Tibial nerve (tissue), 4 donors: ENCODE results near the gene IQSEC3. TPM values are rescaled to one million over a fixed set of nuclear protein-coding genes. Genes with fewer than 3 reads are reported as not detected.
"Not testable (repeated sequence)": the region's sequence is repeated elsewhere in the genome, so short reads cannot be mapped to it uniquely, and the experiment has no call there.

ENCODE experiments used
- DNase-seq, 2 donors: peaks; one replicate each; pipeline ENCODE4 v3.0.0-alpha.2; 2019; ENCODE audit warnings: low spot score in 2 of 2
- H3K27ac ChIP-seq, 4 donors: fragments of 200-600 bp; sonication (generic) in 3 of 4; one replicate each; pipeline ENCODE4 v1.5.1; 2017 to 2019; ENCODE audit warnings: mild to moderate bottlenecking in 1 of 4
- H3K27me3 ChIP-seq, 2 donors: fragments of 200-600 bp; sonication (generic) in 1 of 2; one replicate each; pipeline versions ENCODE4 v1.5.1 to v1.6.0; 2017 to 2019
- H3K36me3 ChIP-seq, 3 donors: fragments of 200-600 bp; sonication (generic); one replicate each; pipeline ENCODE4 v1.5.1; 2018 to 2019
- H3K4me1 ChIP-seq, 4 donors: fragments of 200-600 bp; sonication (generic) in 3 of 4; one replicate each; pipeline ENCODE4 v1.5.1; 2017 to 2019
- H3K4me3 ChIP-seq, 4 donors: fragments of 200-600 bp; sonication (generic) in 3 of 4; one replicate each; pipeline ENCODE4 v1.5.1; 2017 to 2019; ENCODE audit warnings: mild to moderate bottlenecking in 1 of 4, moderate library complexity in 1 of 4
- H3K9me3 ChIP-seq, 4 donors: fragments of 200-600 bp; sonication (generic) in 3 of 4; one replicate each; pipeline ENCODE4 v1.5.1; 2017 to 2019
- EP300 ChIP-seq, 2 donors: sonication (generic); formaldehyde crosslinking; IDR thresholded peaks; one replicate each; pipeline ENCODE4 v1.6.1; 2017; ENCODE audit warnings: antibody characterized with exemption in 2 of 2, mild to moderate bottlenecking in 1 of 2
- POLR2A ChIP-seq, 2 donors: fragments of 450-650 bp; IDR thresholded peaks; one replicate each; pipeline ENCODE4 v1.6.1; 2017; ENCODE audit warnings: antibody characterized with exemption in 2 of 2, mild to moderate bottlenecking in 2 of 2, moderate library complexity in 2 of 2
- WGBS, 2 donors: methylation state at CpG; one replicate each; pipeline ENCODE4 v1.1.5; 2018; 5-methylcytosine and 5-hydroxymethylcytosine counted together
- total RNA-seq, 4 donors: library from RNA; depleted of rRNA; stranded (reverse); fragments of >200 nt; gene quantifications; one replicate each; pipeline ENCODE4 v1.1.0, GENCODE V29; 2016
- TF ChIP-seq, protein P1 (sequence below), 5 experiments: fragments of 200-600 bp in 3 of 5; fragments of 450-650 bp in 2 of 5; sonication (generic) in 3 of 5; IDR thresholded peaks; one replicate each; pipeline ENCODE4 v1.5.1; 2016 to 2019; ENCODE audit warnings: antibody characterized with exemption in 5 of 5, mild to moderate bottlenecking in 3 of 5, moderate library complexity in 2 of 5

IQSEC3 gene
- total RNA-seq, 4 donors from 2014 or later = 0.84 to 6.5 (median 1.6) TPM

DNA sequence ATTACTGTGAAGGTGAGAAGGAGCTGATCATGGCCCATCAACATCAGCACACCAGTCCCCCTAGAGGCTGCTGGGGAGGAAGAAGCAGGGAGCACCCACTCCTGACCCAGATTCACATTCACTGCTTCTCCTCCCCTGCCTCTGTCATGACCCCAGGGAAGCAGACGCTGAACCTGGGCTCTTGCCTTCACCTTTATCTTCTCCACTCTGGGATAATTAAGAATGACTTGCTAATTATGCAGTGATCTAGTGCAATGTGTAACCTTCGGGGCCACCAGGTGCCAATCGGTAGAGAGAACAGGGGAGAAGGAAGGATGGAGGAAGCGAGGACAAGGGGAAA lies 44.4 kb upstream of the IQSEC3 start:
- no peak overlapping the region for H3K4me3 ChIP-seq
- no peaks in the 10 kb centered on the region for H3K27me3 ChIP-seq
- DNase-seq = no peak
- peaks cover 0 to 13% (median 7%) of the 10 kb centered on the region in 4 donors for H3K4me1 ChIP-seq
- peaks cover 0 to 22% (median 0%) of the 10 kb centered on the region in 3 donors for H3K36me3 ChIP-seq
- 71 to 77% methylated on average over 4 of the region's 4 CpGs for WGBS, 2 donors
- H3K9me3 ChIP-seq = no peaks in the 10 kb centered on the region
- TF ChIP-seq, protein P1, sequence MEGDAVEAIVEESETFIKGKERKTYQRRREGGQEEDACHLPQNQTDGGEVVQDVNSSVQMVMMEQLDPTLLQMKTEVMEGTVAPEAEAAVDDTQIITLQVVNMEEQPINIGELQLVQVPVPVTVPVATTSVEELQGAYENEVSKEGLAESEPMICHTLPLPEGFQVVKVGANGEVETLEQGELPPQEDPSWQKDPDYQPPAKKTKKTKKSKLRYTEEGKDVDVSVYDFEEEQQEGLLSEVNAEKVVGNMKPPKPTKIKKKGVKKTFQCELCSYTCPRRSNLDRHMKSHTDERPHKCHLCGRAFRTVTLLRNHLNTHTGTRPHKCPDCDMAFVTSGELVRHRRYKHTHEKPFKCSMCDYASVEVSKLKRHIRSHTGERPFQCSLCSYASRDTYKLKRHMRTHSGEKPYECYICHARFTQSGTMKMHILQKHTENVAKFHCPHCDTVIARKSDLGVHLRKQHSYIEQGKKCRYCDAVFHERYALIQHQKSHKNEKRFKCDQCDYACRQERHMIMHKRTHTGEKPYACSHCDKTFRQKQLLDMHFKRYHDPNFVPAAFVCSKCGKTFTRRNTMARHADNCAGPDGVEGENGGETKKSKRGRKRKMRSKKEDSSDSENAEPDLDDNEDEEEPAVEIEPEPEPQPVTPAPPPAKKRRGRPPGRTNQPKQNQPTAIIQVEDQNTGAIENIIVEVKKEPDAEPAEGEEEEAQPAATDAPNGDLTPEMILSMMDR (IDR thresholded peaks at IDR 0.05) = no peak
- TF ChIP-seq POLR2A (IDR thresholded peaks at IDR 0.05) = no peak
- no peak for TF ChIP-seq EP300 (IDR thresholded peaks at IDR 0.05)
- H3K27ac ChIP-seq = peak overlapping the region in 1 of 4 donors; percentile 14

DNA sequence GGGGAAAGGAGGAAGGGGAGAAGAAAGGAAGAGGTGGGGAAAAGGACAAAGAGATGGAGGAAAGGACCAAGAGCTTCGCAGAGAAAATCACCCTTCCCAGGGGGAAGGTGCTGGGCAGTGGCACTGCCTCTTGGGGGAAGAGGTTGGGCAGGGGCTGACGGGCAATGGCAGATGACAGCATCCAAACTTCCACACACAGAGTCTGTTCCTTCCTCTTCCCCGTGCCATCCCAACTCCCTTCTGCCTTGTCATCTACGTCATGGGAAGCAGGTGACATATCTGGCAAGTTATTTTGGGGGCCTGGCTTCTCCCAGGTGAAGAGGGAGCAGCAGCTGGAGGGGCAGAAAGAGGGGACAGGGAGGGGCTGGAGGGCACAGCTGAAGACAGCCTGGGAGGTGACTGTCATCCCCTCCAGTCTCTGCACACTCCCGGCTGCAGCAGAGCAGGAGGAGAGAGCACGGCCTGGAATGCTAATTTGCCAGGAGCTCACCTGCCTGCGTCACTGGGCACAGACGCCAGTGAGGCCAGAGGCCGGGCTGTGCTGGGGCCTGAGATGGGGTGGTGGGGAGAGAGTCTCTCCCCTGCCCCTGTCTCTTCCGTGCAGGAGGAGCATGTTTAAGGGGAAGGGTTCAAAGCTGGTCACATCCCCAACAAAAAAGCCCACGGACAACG lies 43.9 kb upstream of the IQSEC3 start:
- Histone ChIP-seq H3K36me3 (peaks cover 0 to 18% (median 0%) of the 10 kb centered on the region in 3 donors), H3K9me3 (no peaks in the 10 kb centered on the region)
- TF ChIP-seq EP300 (IDR thresholded peaks at IDR 0.05) = no peak
- TF ChIP-seq, protein P1 (IDR thresholded peaks at IDR 0.05) = no peak
- no peak for TF ChIP-seq POLR2A (IDR thresholded peaks at IDR 0.05)

DNA sequence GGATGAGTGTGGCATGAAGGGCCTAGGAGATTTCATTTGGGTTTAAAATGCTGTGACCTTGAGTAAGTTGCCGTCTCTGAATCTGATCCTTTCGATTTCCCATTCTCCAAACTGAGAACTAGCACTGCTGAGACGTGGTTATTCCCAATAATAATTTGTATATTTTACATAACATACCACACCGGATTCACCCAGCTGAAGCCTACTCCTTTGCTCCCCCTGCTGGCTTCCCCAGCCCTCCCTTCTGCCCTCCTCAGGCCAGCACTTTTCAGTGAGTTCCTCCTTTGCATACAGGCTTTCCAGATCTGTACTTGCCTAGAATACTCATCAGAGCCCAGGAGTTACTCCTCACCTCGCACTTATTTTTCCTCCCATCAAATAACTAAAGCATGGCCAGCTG lies 38.7 kb upstream of the IQSEC3 start:
- H3K4me3 ChIP-seq, DNase-seq, H3K27ac ChIP-seq, H3K27me3 ChIP-seq, H3K36me3 ChIP-seq, H3K9me3 ChIP-seq, H3K4me1 ChIP-seq: not testable (repeated sequence)
- WGBS, 2 donors = no CpG with 5 or more reads among the region's 5 CpGs

More for the DNA sequence above, 43.9 kb upstream of the IQSEC3 start:
- Histone ChIP-seq H3K27me3 (no peaks in the 10 kb centered on the region), H3K4me1 (peaks cover 0 to 13% (median 7%) of the 10 kb centered on the region in 4 donors), H3K4me3 (no peak overlapping the region), H3K27ac (peak overlapping the region in 1 of 4 donors; percentile 14)
- DNase-seq = no peak
- 78 to 81% methylated on average over 12 of the region's 12 CpGs for WGBS, 2 donors

DNA sequence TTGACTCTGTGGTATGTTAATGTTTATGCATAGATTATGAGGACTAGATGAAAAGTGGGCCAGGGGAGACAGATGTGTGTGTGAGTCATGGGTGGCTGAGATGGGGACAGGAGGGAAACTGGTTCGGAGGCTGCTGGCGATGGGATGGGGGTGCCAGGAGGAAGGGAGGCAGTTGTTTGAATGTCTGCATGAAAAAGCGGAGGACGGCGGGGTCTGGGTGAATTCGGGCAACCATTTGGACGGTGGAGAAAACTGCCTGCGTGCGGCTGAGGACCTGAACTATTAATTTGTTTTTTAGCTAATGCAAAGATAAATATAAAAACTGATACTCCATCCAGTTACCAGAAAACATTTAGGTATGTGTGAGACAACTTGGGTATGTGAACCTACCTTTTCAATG lies 27.8 kb upstream of the IQSEC3 start:
- H3K9me3 ChIP-seq, H3K4me1 ChIP-seq, H3K27ac ChIP-seq, H3K36me3 ChIP-seq, H3K4me3 ChIP-seq, H3K27me3 ChIP-seq, DNase-seq: not testable (repeated sequence)
- 80% methylated on average over 1 of the region's 9 CpGs; no CpG with 5 or more reads in 1 of the 2 donors for WGBS, 2 donors

DNA sequence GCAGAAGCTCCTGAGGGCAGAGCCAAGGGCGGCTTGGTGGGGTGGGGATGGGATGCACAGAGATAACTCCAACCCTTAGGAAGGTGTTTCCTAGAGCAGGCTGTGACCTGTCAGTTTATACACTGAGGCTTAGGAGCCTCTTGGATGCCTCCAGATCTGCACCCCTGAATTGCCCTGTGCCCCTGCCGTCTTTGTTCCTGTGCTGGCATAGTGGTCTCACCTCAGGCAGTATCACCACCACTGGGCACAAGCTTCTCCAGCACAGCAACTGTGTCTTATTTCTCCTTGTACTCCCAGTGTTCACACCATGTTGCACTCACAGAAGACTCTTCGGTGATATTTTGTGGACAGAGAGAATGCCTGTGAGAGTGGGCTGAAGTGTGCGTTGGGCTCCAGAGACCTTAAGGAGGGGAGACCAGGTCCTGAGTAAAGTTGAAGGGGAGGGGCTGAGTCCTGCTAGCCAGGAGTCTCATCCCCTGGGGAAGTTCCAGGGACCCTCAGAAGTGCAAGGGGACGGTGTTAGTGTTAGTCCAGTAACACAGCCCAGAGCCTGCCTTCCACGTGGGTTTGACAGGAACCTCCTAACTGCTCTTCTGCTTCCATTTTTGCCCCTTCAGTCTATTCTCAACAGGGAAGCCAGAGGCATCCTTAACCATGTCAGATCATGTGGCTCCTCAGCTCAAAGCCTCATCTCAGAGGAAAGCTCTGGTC lies 26.9 kb upstream of the IQSEC3 start:
- H3K4me1 ChIP-seq = not testable (repeated sequence)

DNA sequence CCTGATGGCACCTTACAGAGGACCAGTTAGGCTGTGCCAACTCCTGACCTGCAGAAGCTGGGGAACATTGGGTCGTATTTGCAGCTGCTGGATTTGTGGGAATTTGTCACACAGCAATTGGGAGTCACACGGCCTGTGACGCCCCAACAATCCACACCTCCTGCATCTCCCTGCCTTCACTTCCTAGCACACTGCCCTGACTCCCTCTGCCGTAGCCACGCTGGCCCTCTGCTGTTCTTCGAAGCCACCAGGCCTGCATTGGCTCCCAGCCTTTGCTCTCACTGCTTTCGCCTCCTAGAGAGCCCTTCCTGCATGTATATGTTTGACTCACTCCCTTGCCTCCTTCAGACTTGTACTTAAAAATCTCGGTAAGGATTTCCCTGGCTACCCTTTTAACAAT lies 22.2 kb upstream of the IQSEC3 start:
- 83 to 84% methylated on average over 5 to 7 of the region's 8 CpGs for WGBS, 2 donors
- not testable (repeated sequence) for H3K27me3 ChIP-seq, H3K9me3 ChIP-seq, DNase-seq, H3K4me3 ChIP-seq, H3K36me3 ChIP-seq, H3K27ac ChIP-seq, H3K4me1 ChIP-seq

More for the DNA sequence above, 26.9 kb upstream of the IQSEC3 start:
- not testable (repeated sequence) for H3K9me3 ChIP-seq, H3K27me3 ChIP-seq, H3K4me3 ChIP-seq, DNase-seq, H3K36me3 ChIP-seq, H3K27ac ChIP-seq
- WGBS, 2 donors = 85 to 86% methylated on average over 2 to 5 of the region's 6 CpGs

DNA sequence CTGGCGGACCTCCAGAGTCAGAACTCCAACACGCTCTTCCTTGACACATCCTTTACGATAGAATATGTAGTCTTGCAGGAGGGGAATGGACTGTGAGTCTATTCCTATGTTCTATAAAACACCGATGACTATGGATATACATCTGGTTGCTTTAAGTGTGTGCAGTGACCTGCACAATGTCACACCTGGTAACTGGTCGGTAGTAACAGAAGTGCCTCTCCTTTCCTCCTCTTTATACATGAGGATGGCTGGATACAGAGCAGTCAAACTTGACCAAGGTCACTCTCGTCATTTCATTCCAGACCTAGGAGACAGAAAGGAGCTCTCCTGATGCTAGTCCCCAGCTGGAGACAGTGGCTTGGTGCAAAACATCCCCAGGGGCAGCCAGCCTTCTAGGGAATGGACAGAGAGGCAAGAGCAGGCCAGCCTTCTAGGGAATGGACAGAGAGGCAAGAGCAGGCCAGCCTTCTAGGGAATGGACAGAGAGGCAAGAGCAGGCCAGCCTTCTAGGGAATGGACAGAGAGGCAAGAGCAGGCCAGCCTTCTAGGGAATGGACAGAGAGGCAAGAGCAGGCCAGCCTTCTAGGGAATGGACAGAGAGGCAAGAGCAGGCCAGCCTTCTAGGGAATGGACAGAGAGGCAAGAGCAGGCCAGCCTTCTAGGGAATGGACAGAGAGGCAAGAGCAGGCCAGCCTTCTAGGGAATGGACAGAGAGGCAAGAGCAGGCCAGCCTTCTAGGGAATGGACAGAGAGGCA lies 21.2 kb upstream of the IQSEC3 start:
- not testable (repeated sequence) for H3K36me3 ChIP-seq, H3K27me3 ChIP-seq
- 79 to 82% methylated on average over 6 of the region's 6 CpGs for WGBS, 2 donors

DNA sequence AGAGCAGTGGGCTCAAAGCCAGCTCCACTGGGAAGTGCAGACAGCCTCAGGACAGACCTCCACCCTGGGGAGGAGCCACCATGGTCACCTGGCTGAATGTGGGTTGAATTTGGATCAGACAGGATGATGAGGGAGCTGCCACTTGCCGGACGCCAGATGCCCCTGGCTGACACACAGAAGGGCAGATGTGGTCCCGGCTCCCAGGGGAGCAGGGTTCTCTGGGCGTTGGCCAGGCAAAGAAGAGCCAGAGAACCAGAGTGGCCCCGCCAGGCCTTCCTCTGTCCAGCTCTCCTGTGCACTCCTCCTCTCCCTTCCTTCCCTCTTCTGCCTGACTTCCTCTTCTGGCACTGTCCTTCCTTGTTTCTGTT lies 20.6 kb upstream of the IQSEC3 start:
- DNase-seq, H3K9me3 ChIP-seq, H3K4me3 ChIP-seq, H3K27me3 ChIP-seq, H3K36me3 ChIP-seq, H3K27ac ChIP-seq, H3K4me1 ChIP-seq: not testable (repeated sequence)
- 65 to 81% methylated on average over 4 to 5 of the region's 5 CpGs for WGBS, 2 donors

More for the DNA sequence above, 21.2 kb upstream of the IQSEC3 start:
- H3K9me3 ChIP-seq, H3K4me3 ChIP-seq, H3K4me1 ChIP-seq, H3K27ac ChIP-seq, DNase-seq: not testable (repeated sequence)

DNA sequence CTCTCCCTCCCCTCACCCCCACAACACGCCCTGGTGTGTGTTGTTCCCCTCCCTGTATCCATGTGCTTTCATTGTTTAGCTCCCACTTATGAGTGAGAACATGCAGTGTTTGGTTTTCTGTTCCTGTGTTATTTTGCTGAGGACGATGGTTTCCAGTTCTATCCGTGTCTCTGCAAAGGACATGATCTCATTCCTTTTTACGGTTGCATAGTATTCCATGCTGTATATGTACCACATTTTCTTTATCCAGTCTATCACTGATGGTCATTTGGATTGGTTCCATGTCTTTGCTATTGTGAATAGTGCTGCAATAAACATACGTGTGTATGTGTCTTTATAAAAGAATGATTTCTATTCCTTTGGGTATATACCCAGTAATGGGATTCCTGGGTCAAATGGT lies 20.0 kb upstream of the IQSEC3 start:
- DNase-seq, H3K27ac ChIP-seq, H3K4me1 ChIP-seq, H3K9me3 ChIP-seq, H3K36me3 ChIP-seq, H3K4me3 ChIP-seq, H3K27me3 ChIP-seq: not testable (repeated sequence)
- WGBS, 2 donors = 62 to 68% methylated on average over 5 of the region's 5 CpGs

DNA sequence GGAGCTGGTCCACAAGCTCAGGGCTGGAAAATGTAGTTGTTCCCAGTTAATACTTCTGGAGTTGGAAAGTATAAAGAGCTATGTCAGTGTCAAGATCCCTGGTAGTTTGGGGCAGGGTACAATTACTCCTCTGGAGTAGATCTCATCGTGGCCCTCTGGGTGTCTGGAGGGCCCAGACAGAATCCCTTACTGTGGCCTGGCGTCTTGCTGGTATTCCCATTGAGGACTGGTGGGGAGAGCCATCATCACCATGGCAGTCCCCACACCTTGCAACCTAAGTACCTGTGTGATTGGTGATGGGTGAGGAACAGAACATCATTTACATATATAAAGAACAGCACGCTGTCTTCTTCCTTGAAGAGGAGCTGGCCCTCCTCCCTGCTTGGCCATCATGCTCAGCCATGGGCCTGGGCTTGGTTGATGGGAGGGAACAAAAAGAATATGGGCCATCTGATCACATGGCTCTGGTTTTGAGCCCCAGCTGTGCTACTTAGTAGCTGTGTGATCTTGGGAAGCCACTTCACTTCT lies 18.8 kb upstream of the IQSEC3 start:
- H3K4me1 ChIP-seq, H3K9me3 ChIP-seq, H3K36me3 ChIP-seq, H3K4me3 ChIP-seq, H3K27ac ChIP-seq, DNase-seq: not testable (repeated sequence)
- 61 to 79% methylated on average over 3 of the region's 3 CpGs for WGBS, 2 donors
- peaks cover 0 to 11% of the 10 kb centered on the region in 2 donors for H3K27me3 ChIP-seq

DNA sequence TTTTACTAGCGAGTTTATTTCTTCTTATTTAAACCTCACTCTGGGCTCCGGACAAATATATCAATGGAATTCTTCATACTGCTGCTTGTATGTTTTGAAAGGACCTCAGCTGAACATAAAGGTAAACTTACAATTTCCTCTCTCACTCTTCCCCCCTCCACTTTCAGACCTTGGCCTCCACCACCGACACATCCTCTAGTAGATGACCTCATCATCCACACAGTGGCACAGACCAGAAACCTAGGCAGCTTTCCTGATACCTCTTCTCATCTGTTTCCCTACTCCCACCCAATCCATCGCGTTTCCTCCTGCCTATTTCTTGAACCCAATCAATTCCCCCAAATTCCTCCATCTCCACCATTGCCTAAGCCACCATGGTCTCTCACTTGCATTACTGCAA lies 17.4 kb upstream of the IQSEC3 start:
- H3K9me3 ChIP-seq, H3K4me3 ChIP-seq, H3K27ac ChIP-seq, H3K36me3 ChIP-seq, DNase-seq, H3K4me1 ChIP-seq: not testable (repeated sequence)
- WGBS, 2 donors = 73 to 76% methylated on average over 5 of the region's 5 CpGs
- peaks cover 0 to 19% of the 10 kb centered on the region in 2 donors for H3K27me3 ChIP-seq
